ENCODE results near the gene SMYD3. TPM values are rescaled to one million over a fixed set of nuclear protein-coding genes. Genes with fewer than 3 reads are reported as not detected.

SMYD3 gene
- total RNA-seq, 2 donors from 2014 or later = 8.8 to 19.0 TPM

DNA sequence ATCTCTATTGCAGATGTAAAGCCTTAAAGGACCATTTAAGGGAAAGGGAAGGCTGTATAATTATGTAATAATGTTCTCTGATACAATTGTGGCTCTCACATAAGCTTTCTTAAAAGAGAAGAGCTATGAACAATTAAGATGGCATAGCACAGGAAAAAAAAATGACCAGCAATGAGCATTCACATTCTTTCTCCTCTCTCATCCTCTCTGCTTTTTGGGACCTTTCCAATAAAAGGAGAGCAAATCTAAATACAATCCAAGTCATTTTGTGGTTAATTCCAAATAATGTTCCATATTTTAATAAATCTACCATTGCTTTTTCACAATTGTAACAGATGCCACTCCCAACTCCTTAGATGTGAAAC lies 23.5 kb downstream of the SMYD3 start:
- DNase-seq (ENCODE audit: low spot score) (no peak), ATAC-seq (ENCODE audit: insufficient number of reproducible peaks, low FRiP score, low read depth) (no peak)
- H3K9me3 ChIP-seq = no peaks in the 10 kb centered on the region
- no peaks in the 10 kb centered on the region for H3K36me3 ChIP-seq
- no peaks in the 10 kb centered on the region for H3K27me3 ChIP-seq (replicated peaks; ENCODE audit: insufficient read depth)
- H3K4me3 ChIP-seq = no peak overlapping the region
- no peaks in the 10 kb centered on the region for H3K4me1 ChIP-seq (ENCODE audit: control insufficient read depth in 1 of 2, low read depth in 2 of 2)
- no peak overlapping the region for H3K27ac ChIP-seq
- TF ChIP-seq, protein P1, sequence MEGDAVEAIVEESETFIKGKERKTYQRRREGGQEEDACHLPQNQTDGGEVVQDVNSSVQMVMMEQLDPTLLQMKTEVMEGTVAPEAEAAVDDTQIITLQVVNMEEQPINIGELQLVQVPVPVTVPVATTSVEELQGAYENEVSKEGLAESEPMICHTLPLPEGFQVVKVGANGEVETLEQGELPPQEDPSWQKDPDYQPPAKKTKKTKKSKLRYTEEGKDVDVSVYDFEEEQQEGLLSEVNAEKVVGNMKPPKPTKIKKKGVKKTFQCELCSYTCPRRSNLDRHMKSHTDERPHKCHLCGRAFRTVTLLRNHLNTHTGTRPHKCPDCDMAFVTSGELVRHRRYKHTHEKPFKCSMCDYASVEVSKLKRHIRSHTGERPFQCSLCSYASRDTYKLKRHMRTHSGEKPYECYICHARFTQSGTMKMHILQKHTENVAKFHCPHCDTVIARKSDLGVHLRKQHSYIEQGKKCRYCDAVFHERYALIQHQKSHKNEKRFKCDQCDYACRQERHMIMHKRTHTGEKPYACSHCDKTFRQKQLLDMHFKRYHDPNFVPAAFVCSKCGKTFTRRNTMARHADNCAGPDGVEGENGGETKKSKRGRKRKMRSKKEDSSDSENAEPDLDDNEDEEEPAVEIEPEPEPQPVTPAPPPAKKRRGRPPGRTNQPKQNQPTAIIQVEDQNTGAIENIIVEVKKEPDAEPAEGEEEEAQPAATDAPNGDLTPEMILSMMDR (IDR thresholded peaks at IDR 0.05) = no peak

DNA sequence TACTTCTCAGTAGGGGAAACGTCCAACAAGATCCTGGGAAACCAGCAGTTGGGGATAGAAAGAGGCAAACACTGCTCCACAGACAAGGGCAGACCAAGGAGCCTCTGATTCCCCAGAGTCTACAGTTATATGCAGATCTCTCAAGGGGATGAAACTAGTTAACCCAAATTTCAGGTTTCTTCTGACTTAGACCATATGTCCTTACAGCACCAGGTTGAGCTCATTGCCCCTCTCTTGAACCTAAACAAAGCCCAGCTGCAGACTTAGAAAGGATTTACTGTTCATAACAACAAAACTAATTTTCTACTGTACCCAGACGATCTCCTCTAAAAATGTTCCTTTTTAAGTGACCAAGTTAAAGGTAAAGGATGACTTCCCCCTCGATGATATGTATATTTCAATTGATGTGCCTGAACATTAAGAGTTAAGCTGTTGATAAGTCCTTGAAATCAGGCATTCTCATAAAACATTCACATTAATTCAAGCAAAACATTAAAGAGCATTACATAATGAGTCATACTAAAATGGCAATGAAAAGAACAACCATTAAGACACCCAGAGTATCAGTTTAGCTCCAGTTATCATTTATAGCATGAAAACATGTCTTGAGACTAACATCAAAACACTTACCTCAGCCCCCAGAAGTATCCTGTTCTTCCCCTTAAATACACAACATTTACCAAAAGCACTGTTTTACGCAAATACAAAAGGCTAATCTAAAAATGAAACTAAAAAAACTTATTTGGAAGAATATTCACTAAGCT lies 24.1 kb downstream of the SMYD3 start:
- Histone ChIP-seq H3K27me3 (replicated peaks; ENCODE audit: insufficient read depth) (no peaks in the 10 kb centered on the region), H3K4me3 (no peak overlapping the region), H3K36me3 (no peaks in the 10 kb centered on the region), H3K9me3 (no peaks in the 10 kb centered on the region), H3K27ac (no peak overlapping the region), H3K4me1 (ENCODE audit: control insufficient read depth in 1 of 2, low read depth in 2 of 2) (no peaks in the 10 kb centered on the region)
- DNase-seq (ENCODE audit: low spot score) (no peak), ATAC-seq (ENCODE audit: insufficient number of reproducible peaks, low FRiP score, low read depth) (no peak)
- TF ChIP-seq, protein P1 (IDR thresholded peaks at IDR 0.05) = no peak

DNA sequence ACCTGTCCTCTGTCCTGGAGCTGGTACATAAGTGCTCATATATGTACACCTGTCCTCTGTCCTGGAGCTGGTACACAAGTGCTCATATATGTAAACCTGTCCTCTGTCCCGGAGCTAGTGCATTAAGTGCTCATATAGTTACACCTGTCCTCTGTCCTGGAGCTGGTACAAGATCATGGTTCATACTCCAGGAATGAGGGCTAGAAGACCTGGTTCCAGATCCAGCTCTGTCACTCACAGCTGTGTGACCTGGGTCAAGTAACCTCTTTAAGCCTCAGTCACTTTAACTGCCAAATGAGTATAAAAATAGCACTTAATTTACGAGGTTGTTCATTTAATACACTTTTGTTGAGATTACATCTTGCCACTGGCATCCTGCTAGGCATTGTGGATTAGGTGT lies 28.0 kb downstream of the SMYD3 start:
- Histone ChIP-seq H3K27ac (no peak overlapping the region), H3K36me3 (no peaks in the 10 kb centered on the region), H3K4me3 (no peak overlapping the region), H3K4me1 (ENCODE audit: control insufficient read depth in 1 of 2, low read depth in 2 of 2) (no peaks in the 10 kb centered on the region), H3K27me3 (replicated peaks; ENCODE audit: insufficient read depth) (no peaks in the 10 kb centered on the region), H3K9me3 (no peaks in the 10 kb centered on the region)
- TF ChIP-seq, protein P1 (IDR thresholded peaks at IDR 0.05) = no peak
- DNase-seq (ENCODE audit: low spot score) (no peak), ATAC-seq (ENCODE audit: insufficient number of reproducible peaks, low FRiP score, low read depth) (no peak)

DNA sequence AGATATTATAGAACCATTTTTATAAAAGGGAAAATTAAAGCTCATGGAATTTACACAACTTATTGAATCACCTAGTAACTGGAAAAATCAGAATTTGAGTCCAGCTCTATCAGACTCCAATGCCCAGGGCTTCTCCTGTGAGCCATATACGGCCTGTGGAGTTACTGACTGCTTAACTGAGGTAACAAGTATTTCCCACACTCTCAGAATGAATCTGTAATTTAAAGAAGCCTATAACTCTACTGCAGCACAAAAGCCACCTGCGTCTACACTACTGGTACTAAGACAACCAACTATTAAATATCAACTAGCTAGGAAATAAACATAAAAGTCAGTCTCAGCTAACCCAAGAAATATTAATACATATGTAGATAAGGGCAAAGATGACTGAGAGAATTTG lies 29.4 kb downstream of the SMYD3 start:
- Histone ChIP-seq H3K36me3 (no peaks in the 10 kb centered on the region), H3K27me3 (replicated peaks; ENCODE audit: insufficient read depth) (no peaks in the 10 kb centered on the region), H3K4me1 (ENCODE audit: control insufficient read depth in 1 of 2, low read depth in 2 of 2) (no peaks in the 10 kb centered on the region), H3K4me3 (no peak overlapping the region), H3K9me3 (no peaks in the 10 kb centered on the region), H3K27ac (no peak overlapping the region)
- ATAC-seq (ENCODE audit: insufficient number of reproducible peaks, low FRiP score, low read depth) (no peak), DNase-seq (ENCODE audit: low spot score) (no peak)
- TF ChIP-seq, protein P1 (IDR thresholded peaks at IDR 0.05) = no peak

DNA sequence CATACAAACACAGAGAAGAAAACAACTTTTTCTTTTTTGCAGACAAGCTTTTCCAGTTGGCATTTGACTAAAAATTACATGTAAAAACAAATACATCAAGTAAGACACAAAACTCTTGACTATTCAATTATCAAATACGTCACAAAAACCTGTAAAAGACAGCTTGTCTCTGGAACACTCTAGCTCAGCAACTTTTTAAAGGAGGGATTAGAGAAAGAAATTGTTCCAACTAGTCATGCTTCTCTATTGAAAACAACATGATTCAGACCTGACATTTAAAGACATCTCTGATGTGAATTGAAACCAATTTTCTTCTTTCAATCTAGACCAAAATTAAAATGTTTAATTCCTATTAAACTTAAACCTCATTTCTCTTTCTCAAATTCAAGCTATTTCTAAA lies 30.3 kb downstream of the SMYD3 start:
- Histone ChIP-seq H3K27ac (no peak overlapping the region), H3K36me3 (no peaks in the 10 kb centered on the region), H3K4me1 (ENCODE audit: control insufficient read depth in 1 of 2, low read depth in 2 of 2) (no peaks in the 10 kb centered on the region), H3K9me3 (no peaks in the 10 kb centered on the region), H3K4me3 (no peak overlapping the region), H3K27me3 (replicated peaks; ENCODE audit: insufficient read depth) (no peaks in the 10 kb centered on the region)
- ATAC-seq (ENCODE audit: insufficient number of reproducible peaks, low FRiP score, low read depth) (no peak), DNase-seq (ENCODE audit: low spot score) (no peak)
- TF ChIP-seq, protein P1 (IDR thresholded peaks at IDR 0.05) = no peak
